Muscle layer of duodenum (tissue), 2 donors: ENCODE data around the gene GSTA3.
"Not testable (repeated sequence)": the region's sequence is repeated elsewhere in the genome, so short reads cannot be mapped to it uniquely, and the experiment has no call there.

Experiments used
- H3K27ac ChIP-seq: one replicate; pipeline ENCODE4 v1.7.0; 2013; ENCODE audit warnings: mild to moderate bottlenecking, low read length
- H3K27me3 ChIP-seq: one replicate; pipeline ENCODE4 v1.7.0; 2013; ENCODE audit warnings: low read depth, mild to moderate bottlenecking, control low read depth, low read length
- H3K36me3 ChIP-seq, 2 donors: one replicate each; pipeline ENCODE4 v1.7.0; 2013; ENCODE audit warnings: low read length in 2 of 2, control low read depth in 1 of 2, mild to moderate bottlenecking in 1 of 2; ENCODE audit not compliant: insufficient read depth in 2 of 2, control insufficient read depth in 1 of 2
- H3K4me1 ChIP-seq, 2 donors: one replicate each; pipeline ENCODE4 v1.7.0; 2013; ENCODE audit warnings: low read length in 2 of 2, mild to moderate bottlenecking in 2 of 2, control low read depth in 1 of 2, moderate library complexity in 1 of 2; ENCODE audit not compliant: insufficient read depth in 2 of 2, control insufficient read depth in 1 of 2
- H3K4me3 ChIP-seq, 2 donors: one replicate each; pipeline ENCODE4 v1.7.0; 2013; ENCODE audit warnings: low read length in 2 of 2, low read depth in 1 of 2, mild to moderate bottlenecking in 1 of 2
- H3K9me3 ChIP-seq, 2 donors: one replicate each; pipeline ENCODE4 v1.7.0; 2013; ENCODE audit warnings: low read length in 2 of 2, control low read depth in 1 of 2, mild to moderate bottlenecking in 1 of 2; ENCODE audit not compliant: control insufficient read depth in 1 of 2
- donor health status: healthy.

The GSTA3 gene

GRCh38 chr6:52908526-52908925 is 972 bp downstream of the GSTA3 start:
- Histone ChIP-seq H3K4me1 (no peaks in the 10 kb centered on the region), H3K4me3 (no peak overlapping the region), H3K27me3 (no peaks in the 10 kb centered on the region), H3K27ac (no peak overlapping the region), H3K9me3 (no peaks in the 10 kb centered on the region), H3K36me3 (no peaks in the 10 kb centered on the region)

- Histone ChIP-seq H3K9me3 (no peaks in the 10 kb centered on the region), H3K27me3 (no peaks in the 10 kb centered on the region), H3K36me3 (no peaks in the 10 kb centered on the region), H3K4me3 (no peak overlapping the region), H3K27ac (no peak overlapping the region), H3K4me1 (no peaks in the 10 kb centered on the region)
Measured at GRCh38 chr6:52904562-52905279, 4.8 kb downstream of the GSTA3 start.

- no peaks in the 10 kb centered on the region for H3K9me3 ChIP-seq
- no peaks in the 10 kb centered on the region for H3K27me3 ChIP-seq
- no peak overlapping the region for H3K4me3 ChIP-seq
- H3K27ac ChIP-seq, result no peak overlapping the region
- no peaks in the 10 kb centered on the region for H3K4me1 ChIP-seq
- no peaks in the 10 kb centered on the region for H3K36me3 ChIP-seq
Measured at GRCh38 chr6:52900536-52900935, 9.0 kb downstream of the GSTA3 start.

GRCh38 chr6:52895790-52896189 is 13.7 kb downstream of the GSTA3 start:
- not testable (repeated sequence) for H3K27me3 ChIP-seq, H3K4me1 ChIP-seq, H3K27ac ChIP-seq, H3K4me3 ChIP-seq, H3K36me3 ChIP-seq, H3K9me3 ChIP-seq

- no peaks in the 10 kb centered on the region for H3K4me1 ChIP-seq
- H3K4me3 ChIP-seq, result no peak overlapping the region
- H3K27ac ChIP-seq, result no peak overlapping the region
- H3K36me3 ChIP-seq, result no peaks in the 10 kb centered on the region
- no peaks in the 10 kb centered on the region for H3K27me3 ChIP-seq
- no peaks in the 10 kb centered on the region for H3K9me3 ChIP-seq
Measured at GRCh38 chr6:52894285-52894684, 15.2 kb downstream of the GSTA3 start.

GRCh38 chr6:52893803-52894202 is 15.7 kb downstream of the GSTA3 start:
- Histone ChIP-seq H3K27ac (no peak overlapping the region), H3K27me3 (no peaks in the 10 kb centered on the region), H3K9me3 (no peaks in the 10 kb centered on the region), H3K4me1 (no peaks in the 10 kb centered on the region), H3K36me3 (no peaks in the 10 kb centered on the region), H3K4me3 (no peak overlapping the region)

- no peaks in the 10 kb centered on the region for H3K4me1 ChIP-seq
- no peaks in the 10 kb centered on the region for H3K9me3 ChIP-seq
- no peaks in the 10 kb centered on the region for H3K36me3 ChIP-seq
- H3K4me3 ChIP-seq, result no peak overlapping the region
- no peaks in the 10 kb centered on the region for H3K27me3 ChIP-seq
- H3K27ac ChIP-seq, result no peak overlapping the region
Measured at GRCh38 chr6:52893221-52893620, 16.3 kb downstream of the GSTA3 start.

GRCh38 chr6:52890018-52890417 is 19.5 kb downstream of the GSTA3 start:
- Histone ChIP-seq H3K9me3 (no peaks in the 10 kb centered on the region), H3K27ac (no peak overlapping the region), H3K4me3 (no peak overlapping the region), H3K36me3 (no peaks in the 10 kb centered on the region), H3K27me3 (no peaks in the 10 kb centered on the region), H3K4me1 (no peaks in the 10 kb centered on the region)

GRCh38 chr6:52887910-52888524 is 21.5 kb downstream of the GSTA3 start:
- no peaks in the 10 kb centered on the region for H3K9me3 ChIP-seq
- H3K36me3 ChIP-seq, result no peaks in the 10 kb centered on the region
- H3K4me1 ChIP-seq, result no peaks in the 10 kb centered on the region
- H3K4me3 ChIP-seq, result no peak overlapping the region
- no peaks in the 10 kb centered on the region for H3K27me3 ChIP-seq
- no peak overlapping the region for H3K27ac ChIP-seq

- H3K27me3 ChIP-seq, result no peaks in the 10 kb centered on the region
- H3K4me3 ChIP-seq, result peak overlapping the region; percentile 60 to 75
- no peaks in the 10 kb centered on the region for H3K36me3 ChIP-seq
- no peaks in the 10 kb centered on the region for H3K4me1 ChIP-seq
- H3K27ac ChIP-seq, result peak overlapping the region; percentile 64
- H3K9me3 ChIP-seq, result no peaks in the 10 kb centered on the region
Measured at GRCh38 chr6:52881996-52882841, 27.3 kb downstream of the GSTA3 start.

- Histone ChIP-seq H3K36me3 (no peaks in the 10 kb centered on the region), H3K9me3 (no peaks in the 10 kb centered on the region), H3K27ac (no peak overlapping the region), H3K4me1 (no peaks in the 10 kb centered on the region), H3K4me3 (peak overlapping the region; percentile 60 to 75), H3K27me3 (no peaks in the 10 kb centered on the region)
Measured at GRCh38 chr6:52881662-52881995, 27.9 kb downstream of the GSTA3 start.
